ENCODE data around the gene CRTC1. TPM values are rescaled to one million over a fixed set of nuclear protein-coding genes. Genes with fewer than 3 reads are reported as not detected.

Gene CRTC1
- total and polyA plus RNA-seq, 4 donors, result 1.5 to 3.5 (median 1.9) TPM

DNA sequence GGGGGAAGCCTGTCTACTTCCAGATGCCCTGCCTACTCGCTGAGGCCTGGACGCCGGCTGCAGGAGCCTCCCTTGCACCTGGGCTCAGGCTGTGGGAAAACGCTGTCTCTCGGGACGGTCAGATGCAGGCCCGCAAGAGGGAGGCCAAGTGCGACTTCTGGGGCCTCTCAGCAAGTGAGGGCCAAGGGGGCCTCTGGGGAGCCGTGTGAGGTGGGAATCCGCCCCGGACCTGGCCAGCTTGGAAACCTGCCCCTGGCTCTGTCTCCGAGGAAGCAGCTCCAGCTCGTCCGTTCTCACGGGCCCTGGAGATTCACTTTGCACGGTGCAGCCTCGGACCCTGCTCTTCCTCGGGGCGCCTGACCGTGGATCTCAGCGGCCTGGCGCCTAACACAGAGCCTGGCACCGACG lies 11.4 kb upstream of the CRTC1 start:
- DNase-seq (ENCODE audit: low spot score), result no peak
- H3K9me3 ChIP-seq (ENCODE audit: control insufficient read depth in 4 of 4, low read length in 3 of 4), result no peaks in the 10 kb centered on the region
- no peak overlapping the region for H3K27ac ChIP-seq (ENCODE audit: low read depth in 1 of 2, low read length in 2 of 2)
- H3K36me3 ChIP-seq (ENCODE audit: control insufficient read depth in 4 of 4, insufficient read depth in 3 of 4, low read depth in 1 of 4, low read length in 3 of 4), result peaks cover 0 to 23% (median 8%) of the 10 kb centered on the region in 4 donors
- TF ChIP-seq, protein P1, sequence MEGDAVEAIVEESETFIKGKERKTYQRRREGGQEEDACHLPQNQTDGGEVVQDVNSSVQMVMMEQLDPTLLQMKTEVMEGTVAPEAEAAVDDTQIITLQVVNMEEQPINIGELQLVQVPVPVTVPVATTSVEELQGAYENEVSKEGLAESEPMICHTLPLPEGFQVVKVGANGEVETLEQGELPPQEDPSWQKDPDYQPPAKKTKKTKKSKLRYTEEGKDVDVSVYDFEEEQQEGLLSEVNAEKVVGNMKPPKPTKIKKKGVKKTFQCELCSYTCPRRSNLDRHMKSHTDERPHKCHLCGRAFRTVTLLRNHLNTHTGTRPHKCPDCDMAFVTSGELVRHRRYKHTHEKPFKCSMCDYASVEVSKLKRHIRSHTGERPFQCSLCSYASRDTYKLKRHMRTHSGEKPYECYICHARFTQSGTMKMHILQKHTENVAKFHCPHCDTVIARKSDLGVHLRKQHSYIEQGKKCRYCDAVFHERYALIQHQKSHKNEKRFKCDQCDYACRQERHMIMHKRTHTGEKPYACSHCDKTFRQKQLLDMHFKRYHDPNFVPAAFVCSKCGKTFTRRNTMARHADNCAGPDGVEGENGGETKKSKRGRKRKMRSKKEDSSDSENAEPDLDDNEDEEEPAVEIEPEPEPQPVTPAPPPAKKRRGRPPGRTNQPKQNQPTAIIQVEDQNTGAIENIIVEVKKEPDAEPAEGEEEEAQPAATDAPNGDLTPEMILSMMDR (IDR thresholded peaks at IDR 0.05; ENCODE audit: low read depth, low read length, missing input control), result no peak
- TF ChIP-seq, protein P2, sequence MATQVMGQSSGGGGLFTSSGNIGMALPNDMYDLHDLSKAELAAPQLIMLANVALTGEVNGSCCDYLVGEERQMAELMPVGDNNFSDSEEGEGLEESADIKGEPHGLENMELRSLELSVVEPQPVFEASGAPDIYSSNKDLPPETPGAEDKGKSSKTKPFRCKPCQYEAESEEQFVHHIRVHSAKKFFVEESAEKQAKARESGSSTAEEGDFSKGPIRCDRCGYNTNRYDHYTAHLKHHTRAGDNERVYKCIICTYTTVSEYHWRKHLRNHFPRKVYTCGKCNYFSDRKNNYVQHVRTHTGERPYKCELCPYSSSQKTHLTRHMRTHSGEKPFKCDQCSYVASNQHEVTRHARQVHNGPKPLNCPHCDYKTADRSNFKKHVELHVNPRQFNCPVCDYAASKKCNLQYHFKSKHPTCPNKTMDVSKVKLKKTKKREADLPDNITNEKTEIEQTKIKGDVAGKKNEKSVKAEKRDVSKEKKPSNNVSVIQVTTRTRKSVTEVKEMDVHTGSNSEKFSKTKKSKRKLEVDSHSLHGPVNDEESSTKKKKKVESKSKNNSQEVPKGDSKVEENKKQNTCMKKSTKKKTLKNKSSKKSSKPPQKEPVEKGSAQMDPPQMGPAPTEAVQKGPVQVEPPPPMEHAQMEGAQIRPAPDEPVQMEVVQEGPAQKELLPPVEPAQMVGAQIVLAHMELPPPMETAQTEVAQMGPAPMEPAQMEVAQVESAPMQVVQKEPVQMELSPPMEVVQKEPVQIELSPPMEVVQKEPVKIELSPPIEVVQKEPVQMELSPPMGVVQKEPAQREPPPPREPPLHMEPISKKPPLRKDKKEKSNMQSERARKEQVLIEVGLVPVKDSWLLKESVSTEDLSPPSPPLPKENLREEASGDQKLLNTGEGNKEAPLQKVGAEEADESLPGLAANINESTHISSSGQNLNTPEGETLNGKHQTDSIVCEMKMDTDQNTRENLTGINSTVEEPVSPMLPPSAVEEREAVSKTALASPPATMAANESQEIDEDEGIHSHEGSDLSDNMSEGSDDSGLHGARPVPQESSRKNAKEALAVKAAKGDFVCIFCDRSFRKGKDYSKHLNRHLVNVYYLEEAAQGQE (IDR thresholded peaks at IDR 0.05), result no peak
- TF ChIP-seq RAD21 (IDR thresholded peaks at IDR 0.05) (no peak), HNF4A (conservative IDR thresholded peaks at IDR 0.05) (no peak), SP1 (IDR thresholded peaks at IDR 0.05) (no peak), EGR1 (IDR thresholded peaks at IDR 0.05; ENCODE audit: low read depth in 2 of 2) (no peak), YY1 (IDR thresholded peaks at IDR 0.05) (no peak), HNF4G (IDR thresholded peaks at IDR 0.05) (no peak)
- no peaks in the 10 kb centered on the region for H3K27me3 ChIP-seq (ENCODE audit: control insufficient read depth in 4 of 4, insufficient read depth in 4 of 4, low read length in 3 of 4)
- 92% methylated on average over 24 of the region's 24 CpGs for WGBS
- no peaks in the 10 kb centered on the region for H3K4me1 ChIP-seq (ENCODE audit: control insufficient read depth in 4 of 4, insufficient read depth in 4 of 4, low read length in 3 of 4)
- H3K4me3 ChIP-seq (ENCODE audit: low read depth in 1 of 3, low read length in 3 of 3), result no peak overlapping the region
- no peak overlapping the region for H3K9ac ChIP-seq (ENCODE audit: low read depth in 1 of 2, low read length in 2 of 2)

DNA sequence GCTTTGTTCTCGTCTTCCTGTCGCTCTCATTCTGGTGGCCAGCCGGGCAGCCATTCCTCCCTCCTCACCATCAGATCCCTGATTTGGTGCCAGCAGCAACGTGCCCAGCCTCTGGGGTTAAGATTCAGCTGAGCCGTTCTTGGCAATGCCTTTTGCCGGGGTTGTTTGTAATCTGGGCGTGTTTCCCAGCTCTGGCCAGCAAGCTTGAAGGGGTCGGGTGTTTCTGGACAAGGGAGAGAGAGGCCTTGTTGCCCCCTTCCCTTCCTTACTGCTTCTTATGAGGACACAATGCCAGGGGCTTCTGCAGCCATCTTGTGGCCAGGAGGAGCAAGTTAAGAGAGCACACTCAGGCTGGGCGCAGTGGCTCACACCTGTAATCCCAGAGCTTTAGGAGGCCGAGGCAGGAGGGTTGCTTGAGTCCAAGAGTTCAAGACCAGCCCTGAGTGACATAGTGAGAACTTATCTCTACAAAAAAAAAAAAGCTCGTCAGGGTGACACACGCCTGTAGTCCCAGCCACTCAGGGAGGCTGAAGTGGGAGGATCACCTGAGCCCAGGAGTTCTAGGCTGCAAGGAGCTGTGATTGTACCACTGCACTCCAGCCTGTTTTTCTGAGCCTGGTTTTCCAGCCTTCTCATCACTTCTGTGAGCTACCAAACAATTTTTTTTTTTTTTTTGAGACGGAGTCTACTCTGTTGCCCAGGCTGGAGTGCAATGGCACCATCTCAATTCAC lies 10.7 kb upstream of the CRTC1 start:
- H3K9ac ChIP-seq (ENCODE audit: low read depth in 1 of 2, low read length in 2 of 2), result no peak overlapping the region
- H3K4me1 ChIP-seq (ENCODE audit: control insufficient read depth in 4 of 4, insufficient read depth in 4 of 4, low read length in 3 of 4), result peaks cover 0 to under 1% (median 0%) of the 10 kb centered on the region in 4 donors
- WGBS, result 60% methylated on average over 13 of the region's 13 CpGs
- H3K27me3 ChIP-seq (ENCODE audit: control insufficient read depth in 4 of 4, insufficient read depth in 4 of 4, low read length in 3 of 4), result no peaks in the 10 kb centered on the region
- peaks cover 0 to 21% (median 6%) of the 10 kb centered on the region in 4 donors for H3K36me3 ChIP-seq (ENCODE audit: control insufficient read depth in 4 of 4, insufficient read depth in 3 of 4, low read depth in 1 of 4, low read length in 3 of 4)
- H3K27ac ChIP-seq (ENCODE audit: low read depth in 1 of 2, low read length in 2 of 2), result no peak overlapping the region
- DNase-seq (ENCODE audit: low spot score), result no peak
- H3K4me3 ChIP-seq (ENCODE audit: low read depth in 1 of 3, low read length in 3 of 3), result no peak overlapping the region
- no peaks in the 10 kb centered on the region for H3K9me3 ChIP-seq (ENCODE audit: control insufficient read depth in 4 of 4, low read length in 3 of 4)
- TF ChIP-seq FOXA1 (IDR thresholded peaks at IDR 0.05) (no peak), TAF1 (conservative IDR thresholded peaks at IDR 0.05) (no peak), SP1 (IDR thresholded peaks at IDR 0.05) (no peak), YY1 (IDR thresholded peaks at IDR 0.05) (no peak), JUND (IDR thresholded peaks at IDR 0.05) (no peak), NR2F2 (IDR thresholded peaks at IDR 0.05) (no peak), HNF4G (IDR thresholded peaks at IDR 0.05) (no peak), FOXA2 (IDR thresholded peaks at IDR 0.05) (no peak), RAD21 (IDR thresholded peaks at IDR 0.05) (no peak), EGR1 (IDR thresholded peaks at IDR 0.05; ENCODE audit: low read depth in 2 of 2) (no peak), GABPA (IDR thresholded peaks at IDR 0.05 in 1 of 2, conservative IDR thresholded peaks at IDR 0.05 in 1 of 2) (no peak), RXRA (IDR thresholded peaks at IDR 0.05) (no peak), HNF4A (conservative IDR thresholded peaks at IDR 0.05) (no peak)
- TF ChIP-seq, protein P1 (IDR thresholded peaks at IDR 0.05; ENCODE audit: low read depth, low read length, missing input control), result no peak
- TF ChIP-seq, protein P3, sequence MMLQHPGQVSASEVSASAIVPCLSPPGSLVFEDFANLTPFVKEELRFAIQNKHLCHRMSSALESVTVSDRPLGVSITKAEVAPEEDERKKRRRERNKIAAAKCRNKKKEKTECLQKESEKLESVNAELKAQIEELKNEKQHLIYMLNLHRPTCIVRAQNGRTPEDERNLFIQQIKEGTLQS (IDR thresholded peaks at IDR 0.05), result no peak
- TF ChIP-seq, protein P4, sequence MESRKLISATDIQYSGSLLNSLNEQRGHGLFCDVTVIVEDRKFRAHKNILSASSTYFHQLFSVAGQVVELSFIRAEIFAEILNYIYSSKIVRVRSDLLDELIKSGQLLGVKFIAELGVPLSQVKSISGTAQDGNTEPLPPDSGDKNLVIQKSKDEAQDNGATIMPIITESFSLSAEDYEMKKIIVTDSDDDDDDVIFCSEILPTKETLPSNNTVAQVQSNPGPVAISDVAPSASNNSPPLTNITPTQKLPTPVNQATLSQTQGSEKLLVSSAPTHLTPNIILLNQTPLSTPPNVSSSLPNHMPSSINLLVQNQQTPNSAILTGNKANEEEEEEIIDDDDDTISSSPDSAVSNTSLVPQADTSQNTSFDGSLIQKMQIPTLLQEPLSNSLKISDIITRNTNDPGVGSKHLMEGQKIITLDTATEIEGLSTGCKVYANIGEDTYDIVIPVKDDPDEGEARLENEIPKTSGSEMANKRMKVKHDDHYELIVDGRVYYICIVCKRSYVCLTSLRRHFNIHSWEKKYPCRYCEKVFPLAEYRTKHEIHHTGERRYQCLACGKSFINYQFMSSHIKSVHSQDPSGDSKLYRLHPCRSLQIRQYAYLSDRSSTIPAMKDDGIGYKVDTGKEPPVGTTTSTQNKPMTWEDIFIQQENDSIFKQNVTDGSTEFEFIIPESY (IDR thresholded peaks at IDR 0.05), result no peak
- TF ChIP-seq, protein P5, sequence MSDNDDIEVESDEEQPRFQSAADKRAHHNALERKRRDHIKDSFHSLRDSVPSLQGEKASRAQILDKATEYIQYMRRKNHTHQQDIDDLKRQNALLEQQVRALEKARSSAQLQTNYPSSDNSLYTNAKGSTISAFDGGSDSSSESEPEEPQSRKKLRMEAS (IDR thresholded peaks at IDR 0.05), result no peak

Measured in liver (tissue), 9 donors.